Heart left ventricle (tissue), 16 donors: ENCODE measurements around the gene SRP54. TPM values are rescaled to one million over a fixed set of nuclear protein-coding genes. Genes with fewer than 3 reads are reported as not detected.
"Not testable (repeated sequence)": the region's sequence is repeated elsewhere in the genome, so short reads cannot be mapped to it uniquely, and the experiment has no call there.

Source experiments
- ATAC-seq, 4 donors: fragments of 200-7000 bp; cut with Tn5 transposase; one replicate each; pipeline ENCODE4 v1.9.1; 2020 to 2022; ENCODE audit warnings: moderate library complexity in 4 of 4, mild to moderate bottlenecking in 3 of 4, moderate number of reproducible peaks in 1 of 4
- DNase-seq, 5 donors: peaks; one replicate each; pipeline ENCODE4 v3.0.0-alpha.2; 2020
- H3K27ac ChIP-seq, 12 donors: fragments of 200-600 bp; sonication (generic) in 4 of 12; one replicate each; pipeline versions ENCODE4 v1.5.0 to v1.8.0; 2016 to 2022; ENCODE audit warnings: mild to moderate bottlenecking in 2 of 12
- H3K27me3 ChIP-seq, 9 donors: fragments of 200-600 bp; sonication (generic) in 2 of 9; one replicate each; pipeline versions ENCODE4 v1.5.1 to v1.8.0; 2016 to 2022; ENCODE audit warnings: mild to moderate bottlenecking in 3 of 9
- H3K36me3 ChIP-seq, 9 donors: fragments of 200-600 bp; sonication (generic) in 2 of 9; one replicate each; pipeline versions ENCODE4 v1.5.0 to v1.8.0; 2018 to 2022; ENCODE audit warnings: mild to moderate bottlenecking in 2 of 9
- H3K4me1 ChIP-seq, 12 donors: fragments of 200-600 bp; sonication (generic) in 4 of 12; one replicate each; pipeline versions ENCODE4 v1.5.0 to v1.8.0; 2016 to 2022; ENCODE audit warnings: mild to moderate bottlenecking in 3 of 12
- H3K4me3 ChIP-seq, 12 donors: fragments of 200-600 bp; sonication (generic) in 4 of 12; one replicate each; pipeline versions ENCODE4 v1.5.0 to v1.8.0; 2017 to 2022; ENCODE audit warnings: mild to moderate bottlenecking in 9 of 12, moderate library complexity in 4 of 12
- H3K9me3 ChIP-seq, 12 donors: fragments of 200-600 bp; sonication (generic) in 4 of 12; one replicate each; pipeline versions ENCODE4 v1.5.0 to v1.8.0; 2016 to 2022; ENCODE audit warnings: mild to moderate bottlenecking in 1 of 12
- CTCF ChIP-seq, 12 donors: fragments of 200-600 bp; sonication (generic) in 4 of 12; IDR thresholded peaks; one replicate each; pipeline versions ENCODE4 v1.5.0 to v1.8.0; 2018 to 2022; ENCODE audit warnings: antibody characterized with exemption in 12 of 12, mild to moderate bottlenecking in 5 of 12
- POLR2A ChIP-seq, 2 donors: fragments of 450-650 bp; IDR thresholded peaks; one replicate each; pipeline ENCODE4 v1.6.1; 2017; ENCODE audit warnings: antibody characterized with exemption in 2 of 2, mild to moderate bottlenecking in 2 of 2, moderate library complexity in 2 of 2
- WGBS, 4 donors: extraction: QIAGEN DNeasy Blood & Tissue Kit in 2 of 4; methylation state at CpG; one replicate each; pipeline versions ENCODE4 v1.1.5 to v1.1.7; 2013 to 2018; 5-methylcytosine and 5-hydroxymethylcytosine counted together
- intact Hi-C, 10 donors: fragments of 100-400 bp; cut with DNase I; formaldehyde crosslinking; loops; one replicate each; pipeline versions ENCODE4 v1.11.1 to v1.14.2; 2022
- polyA plus RNA-seq, 2 donors: library from polyadenylated mRNA; stranded (reverse); fragments of 200-250 nt; gene quantifications; one replicate each; pipeline ENCODE4 v1.2.3, GENCODE V29; 2013
- total RNA-seq, 9 donors: library from RNA; depleted of rRNA in 2 of 9; stranded (reverse); fragments of >200 nt in 2 of 9; fragmentation: NEBNext Ultra II Directional in 3 of 9; extraction: Animal tissue kit (Norgen Biotek cat#: 25700) in 3 of 9; gene quantifications; one replicate each; pipeline versions ENCODE4 v1.1.0 to v1.2.4, GENCODE V29; 2016 to 2023
- donor health status: ischemic (EF 13 %, LVEDD 7.1; RV severe dilation, severe dysfunction).
- donor health status: healthy with polysubstance abuse.
- donor health status: DM: no; HTN: yes; CAD: no.
- donor health status: DM: no; HTN: no; CAD: no.
- donor health status: ischemic (EF 25% LVEDD 6.9; RV normal size, moderate dysfunction).
- donor health status: ischemic (EF 25% LVEDD 5.7; RV mildly dilated, moderate dysfunction).
- donor health status: healthy.
- donor health status: DM: yes; HTN: yes; CAD: no.
- donor health status: ischemic (EF 35%, LVEDD 5.7; RV mildly dilated, moderate dysfunction).
- donor health status: nonischemic (EF 11% LVEDD 7.7; RV severe dilation, severe dysfunction).
- donor health status: DM: yes; HTN: yes; CAD: no.
- donor health status: PGD.
- donor health status: ischemic (EF 29% LVEDD 5.4; RV normal size, mild dysfunction).
- donor health status: nonischemic (EF 23%, LVEDD 6.1; RV moderate dilation, normal function).

SRP54 gene
- total and polyA plus RNA-seq, 11 donors, result 16.0 to 53.3 (median 34.0) TPM

- Histone ChIP-seq H3K4me1 (no peaks in the 10 kb centered on the region), H3K4me3 (no peak overlapping the region), H3K27me3 (no peaks in the 10 kb centered on the region), H3K27ac (no peak overlapping the region), H3K9me3 (peaks cover 0 to 18% (median 2%) of the 10 kb centered on the region in 12 donors), H3K36me3 (peaks cover 0 to 44% (median 38%) of the 10 kb centered on the region in 9 donors)
- ATAC-seq, result no peak
- TF ChIP-seq POLR2A (IDR thresholded peaks at IDR 0.05) (no peak), CTCF (IDR thresholded peaks at IDR 0.05) (no peak)
- 88 to 97% (median 91%) methylated on average over 5 of the region's 5 CpGs for WGBS, 4 donors
- DNase-seq, result no peak
- intact Hi-C loops, result no loop called here
These were observed 51.6 kb downstream of the SRP54 start for GRCh38 chr14:35034440-35034833.

GRCh38 chr14:35034944-35035554 is 52.3 kb downstream of the SRP54 start:
- H3K9me3 ChIP-seq, result peaks cover 0 to 18% (median 2%) of the 10 kb centered on the region in 12 donors
- ATAC-seq, H3K27ac ChIP-seq, intact Hi-C loops, H3K4me3 ChIP-seq, DNase-seq, H3K27me3 ChIP-seq, H3K4me1 ChIP-seq: not testable (repeated sequence)
- WGBS, 4 donors, result 87 to 100% (median 97%) methylated on average over 5 of the region's 5 CpGs
- H3K36me3 ChIP-seq, result peaks cover 0 to 38% (median 32%) of the 10 kb centered on the region in 9 donors

GRCh38 chr14:35038312-35038711 is 55.5 kb downstream of the SRP54 start:
- H3K27me3 ChIP-seq, intact Hi-C loops, H3K4me1 ChIP-seq, ATAC-seq, DNase-seq, H3K4me3 ChIP-seq, H3K27ac ChIP-seq: not testable (repeated sequence)
- peaks cover 0 to 10% (median 3%) of the 10 kb centered on the region in 9 donors for H3K36me3 ChIP-seq
- WGBS, 4 donors, result 42 to 97% (median 89%) methylated on average over 2 to 11 of the region's 17 CpGs
- peaks cover 0 to 17% (median 2%) of the 10 kb centered on the region in 12 donors for H3K9me3 ChIP-seq

- Histone ChIP-seq H3K27me3 (no peaks in the 10 kb centered on the region), H3K4me3 (no peak overlapping the region), H3K27ac (no peak overlapping the region), H3K4me1 (peaks cover 0 to 15% (median 8%) of the 10 kb centered on the region in 12 donors), H3K9me3 (no peaks in the 10 kb centered on the region), H3K36me3 (no peaks in the 10 kb centered on the region)
- TF ChIP-seq CTCF (IDR thresholded peaks at IDR 0.05) (no peak), POLR2A (IDR thresholded peaks at IDR 0.05) (no peak)
- intact Hi-C loops, result loop anchor here in 4 of 10 donors (5.0 to 10.0 kb wide), 3 partner anchors 58 to 370 kb away; partner anchors contain the start of genes NFKBIA (in 2 of the 4) and SRP54 (in 2 of the 4)
- ATAC-seq, result no peak
- 86 to 94% (median 91%) methylated on average over 3 of the region's 3 CpGs for WGBS, 4 donors
- DNase-seq, result no peak
These were observed 59.8 kb downstream of the SRP54 start for GRCh38 chr14:35042632-35043031.

GRCh38 chr14:35043046-35043445 is 60.3 kb downstream of the SRP54 start:
- H3K4me1 ChIP-seq, result peaks cover 0 to 19% (median 12%) of the 10 kb centered on the region in 12 donors
- H3K36me3 ChIP-seq, result no peaks in the 10 kb centered on the region
- intact Hi-C loops, result loop anchor here in 4 of 10 donors (5.0 to 10.0 kb wide), 3 partner anchors 58 to 369 kb away; partner anchors contain the start of genes NFKBIA (in 2 of the 4) and SRP54 (in 2 of the 4)
- H3K27me3 ChIP-seq, result no peaks in the 10 kb centered on the region
- WGBS, 4 donors, result 96 to 100% (median 98%) methylated on average over 2 of the region's 2 CpGs
- DNase-seq (no peak), ATAC-seq (no peak)
- TF ChIP-seq POLR2A (IDR thresholded peaks at IDR 0.05), result no peak
- H3K27ac ChIP-seq, result no peak overlapping the region
- no peaks in the 10 kb centered on the region for H3K9me3 ChIP-seq
- no peak overlapping the region for H3K4me3 ChIP-seq
